Panc1 (cell line): ENCODE results near the gene CTSA. TPM values are rescaled to one million over a fixed set of nuclear protein-coding genes. Genes with fewer than 3 reads are reported as not detected.

ENCODE experiments used
- ATAC-seq: fragments of 200-7000 bp; cut with Tn5 transposase; 2 replicates; pipeline ENCODE4 v1.9.1; 2020; ENCODE audit warnings: mild to moderate bottlenecking, moderate library complexity
- BruUV-seq: library from RNA; stranded (reverse); fragments of 400-500 nt; replicated peaks from 2 replicates; lab custom pipeline; 2021; lab: Mats Ljungman, UMichigan
- CTCF ChIA-PET: fragments of 300-600 bp; sonication (Branson Sonifier 250); formaldehyde crosslinking; loops from one replicate; lab custom pipeline; 2022; ENCODE audit warnings: antibody characterized with exemption; lab: Charles Lee
- POLR2A ChIA-PET: fragments of 300-600 bp; sonication (Branson Sonifier 250); formaldehyde crosslinking; loops from one replicate; lab custom pipeline; 2022; ENCODE audit warnings: antibody characterized with exemption; lab: Charles Lee
- DNase-seq: peaks from one replicate; pipeline ENCODE4 v3.0.0-alpha.2; 2010; ENCODE audit warnings: low read depth, low spot score
- H3K27ac ChIP-seq: 2 replicates; pipeline ENCODE4 v1.5.1; 2011; ENCODE audit warnings: mild to moderate bottlenecking, low read length, inconsistent platforms
- H3K27me3 ChIP-seq: fragments of 200-500 bp; sonication (Bioruptor generic); 2 replicates; pipeline ENCODE4 v1.6.0; 2014; ENCODE audit warnings: low read length, inconsistent platforms; ENCODE audit not compliant: control insufficient read depth, insufficient read depth
- H3K36me3 ChIP-seq: fragments of 200-500 bp; sonication (Bioruptor generic); 2 replicates; pipeline ENCODE4 v1.5.1; 2014; ENCODE audit warnings: inconsistent platforms, mild to moderate bottlenecking, low read length, moderate library complexity; ENCODE audit not compliant: control insufficient read depth, insufficient read depth
- H3K4me1 ChIP-seq: 2 replicates; pipeline ENCODE4 v1.5.1; 2011; ENCODE audit warnings: inconsistent platforms, mild to moderate bottlenecking, low read length, moderate library complexity; ENCODE audit not compliant: control insufficient read depth, insufficient read depth
- H3K4me3 ChIP-seq, 2 experiments: 2 replicates each; pipeline ENCODE4 v1.5.1; 2011 to 2012; ENCODE audit warnings: low read depth in 2 of 2, low read length in 2 of 2, mild to moderate bottlenecking in 2 of 2, inconsistent platforms in 1 of 2, moderate library complexity in 1 of 2
- H3K9me3 ChIP-seq: fragments of 200-500 bp; sonication (Bioruptor generic); 2 replicates; pipeline ENCODE4 v1.5.1; 2014; ENCODE audit warnings: low read depth, mild to moderate bottlenecking, inconsistent platforms, low read length, moderate library complexity; ENCODE audit not compliant: control insufficient read depth, insufficient read depth
- CTCF ChIP-seq: fragments of 450-650 bp; IDR thresholded peaks from 2 replicates; pipeline ENCODE4 v1.5.1; 2017; ENCODE audit warnings: mild to moderate bottlenecking
- POLR2AphosphoS5 ChIP-seq: IDR thresholded peaks from 2 replicates; pipeline ENCODE4 v1.6.1; 2012; ENCODE audit warnings: mild to moderate bottlenecking, low read depth, low read length, moderate library complexity
- REST ChIP-seq, 2 experiments: IDR thresholded peaks; 2 replicates each; pipeline ENCODE4 v1.6.1; 2011 to 2012; ENCODE audit warnings: low read depth in 2 of 2, control low read depth in 1 of 2, low read length in 1 of 2, mild to moderate bottlenecking in 1 of 2, moderate library complexity in 1 of 2; ENCODE audit not compliant: insufficient read depth in 1 of 2
- SIN3A ChIP-seq: IDR thresholded peaks from 2 replicates; pipeline ENCODE4 v1.6.1; 2012; ENCODE audit warnings: low read depth, mild to moderate bottlenecking, low read length, moderate library complexity, borderline replicate concordance; ENCODE audit not compliant: insufficient read depth
- TCF7L2 ChIP-seq: IDR thresholded peaks from 2 replicates; pipeline ENCODE4 v1.6.1; 2011; ENCODE audit warnings: mild to moderate bottlenecking, low read depth, low read length, inconsistent platforms
- in situ Hi-C: cut with HindIII; loops from 2 replicates; pipeline ENCODE4 v1.10.0; 2016; ENCODE audit warnings: low sequenced_read_pairs, low pct_unique_long_range_greater_than_20kb
- intact Hi-C: fragments of 100-400 bp; cut with micrococcal nuclease; formaldehyde crosslinking; loops from one replicate; pipeline ENCODE4 v1.10.0; 2022; ENCODE audit not compliant: unreplicated experiment
- total RNA-seq: library from RNA; stranded (reverse); gene quantifications from one replicate; pipeline ENCODE4 v1.2.1, GENCODE V29; 2021; ENCODE audit not compliant: unreplicated experiment

CTSA gene
- total RNA-seq, 1 experiment from 2014 or later, result 232 TPM

GRCh38 chr20:45897289-45897688 lies 6.2 kb downstream of the CTSA start:
- Histone ChIP-seq H3K4me3 (no peak overlapping the region), H3K4me1 (peaks cover 3% of the 10 kb centered on the region), H3K36me3 (peaks cover 3% of the 10 kb centered on the region; the same call in 1 of the 2 replicates), H3K27ac (no peak overlapping the region), H3K9me3 (no peaks in the 10 kb centered on the region), H3K27me3 (no peaks in the 10 kb centered on the region)
- in situ Hi-C loops (no loop called here), intact Hi-C loops (no loop called here)
- ChIA-PET POLR2A (no interaction called here), CTCF (no interaction called here)
- TF ChIP-seq CTCF (no peak), REST (IDR thresholded peaks at IDR 0.05; ENCODE audit: insufficient read depth in 1 of 2, low read depth in 2 of 2, low read length in 1 of 2) (no peak), POLR2AphosphoS5 (no peak), SIN3A (no peak), TCF7L2 (no peak)
- DNase-seq (no peak), ATAC-seq (no peak)
- no TSS peak for BruUV-seq

- DNase-seq, result no peak
- CTCF ChIA-PET, result no interaction called here
- intact Hi-C loops, result no loop called here
These were observed 6.6 kb downstream of the CTSA start for GRCh38 chr20:45897692-45898091.

More at GRCh38 chr20:45897692-45898091, 6.6 kb downstream of the CTSA start:
- ATAC-seq, result no peak
- Histone ChIP-seq H3K9me3 (no peaks in the 10 kb centered on the region), H3K27ac (no peak overlapping the region), H3K4me3 (no peak overlapping the region), H3K27me3 (no peaks in the 10 kb centered on the region), H3K36me3 (peaks cover under 1% of the 10 kb centered on the region; the same call in 1 of the 2 replicates), H3K4me1 (no peaks in the 10 kb centered on the region; the same call in 1 of the 2 replicates)
- POLR2A ChIA-PET, result no interaction called here
- TF ChIP-seq REST (IDR thresholded peaks at IDR 0.05; ENCODE audit: insufficient read depth in 1 of 2, low read depth in 2 of 2, low read length in 1 of 2), result no peak
- TF ChIP-seq POLR2AphosphoS5, result no peak
- TF ChIP-seq TCF7L2, result no peak
- no peak for TF ChIP-seq CTCF
- no peak for TF ChIP-seq SIN3A
- in situ Hi-C loops, result no loop called here
- no TSS peak for BruUV-seq
